ENCODE measurements around the gene NOS2. TPM values are rescaled to one million over a fixed set of nuclear protein-coding genes. Genes with fewer than 3 reads are reported as not detected.

Gene NOS2
- polyA plus RNA-seq, 1 donor from 2014 or later = 0.53 TPM

DNA sequence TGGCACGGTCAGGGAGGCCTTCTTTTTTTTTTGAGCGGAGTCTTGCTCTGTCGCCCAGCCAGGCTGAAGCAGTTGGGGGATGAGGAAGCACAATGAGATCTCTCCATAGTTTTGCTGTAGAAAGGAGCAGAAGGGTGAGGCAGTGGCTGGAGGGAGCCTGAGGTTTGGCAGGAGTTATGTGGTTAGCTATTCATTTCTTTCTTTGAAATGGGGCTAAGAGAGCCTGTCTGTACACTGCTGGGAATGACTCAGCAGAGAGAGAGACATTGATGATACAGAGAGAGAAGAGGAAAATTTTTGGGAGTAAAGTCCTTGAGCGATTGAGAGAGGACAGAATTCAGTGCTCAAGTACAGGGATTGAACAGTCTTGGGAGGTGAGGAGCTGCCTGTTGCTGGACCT, 22.1 kb downstream of the NOS2 start:
- H3F3A ChIP-seq (ENCODE audit: insufficient read depth, low read length, poor library complexity, severe bottlenecking) = no peaks in the 10 kb centered on the region
- H4K20me1 ChIP-seq (ENCODE audit: insufficient read depth) = no peaks in the 10 kb centered on the region
- H3K27ac ChIP-seq (ENCODE audit: low read length) = no peak overlapping the region
- H3K27me3 ChIP-seq (ENCODE audit: insufficient read depth, low read depth, low read length) = no peaks in the 10 kb centered on the region
- no peak overlapping the region for H3K4me3 ChIP-seq (ENCODE audit: low read length)
- no peaks in the 10 kb centered on the region for H3K9me3 ChIP-seq (ENCODE audit: low read length)
- H3K9ac ChIP-seq (ENCODE audit: low read length) = no peak overlapping the region
- H3K36me3 ChIP-seq (ENCODE audit: insufficient read depth, low read length) = no peaks in the 10 kb centered on the region
- no peak for TF ChIP-seq SMC3 (conservative IDR thresholded peaks at IDR 0.05; ENCODE audit: poor library complexity)
- TF ChIP-seq TAF1 (IDR thresholded peaks at IDR 0.05; ENCODE audit: low read depth) = no peak
- no peak for TF ChIP-seq MXI1 (conservative IDR thresholded peaks at IDR 0.05; ENCODE audit: poor library complexity, severe bottlenecking)
- no peak for TF ChIP-seq EZH2 (IDR thresholded peaks at IDR 0.05; ENCODE audit: borderline replicate concordance, insufficient read depth, low read length, poor library complexity, severe bottlenecking)
- TF ChIP-seq, protein P1, sequence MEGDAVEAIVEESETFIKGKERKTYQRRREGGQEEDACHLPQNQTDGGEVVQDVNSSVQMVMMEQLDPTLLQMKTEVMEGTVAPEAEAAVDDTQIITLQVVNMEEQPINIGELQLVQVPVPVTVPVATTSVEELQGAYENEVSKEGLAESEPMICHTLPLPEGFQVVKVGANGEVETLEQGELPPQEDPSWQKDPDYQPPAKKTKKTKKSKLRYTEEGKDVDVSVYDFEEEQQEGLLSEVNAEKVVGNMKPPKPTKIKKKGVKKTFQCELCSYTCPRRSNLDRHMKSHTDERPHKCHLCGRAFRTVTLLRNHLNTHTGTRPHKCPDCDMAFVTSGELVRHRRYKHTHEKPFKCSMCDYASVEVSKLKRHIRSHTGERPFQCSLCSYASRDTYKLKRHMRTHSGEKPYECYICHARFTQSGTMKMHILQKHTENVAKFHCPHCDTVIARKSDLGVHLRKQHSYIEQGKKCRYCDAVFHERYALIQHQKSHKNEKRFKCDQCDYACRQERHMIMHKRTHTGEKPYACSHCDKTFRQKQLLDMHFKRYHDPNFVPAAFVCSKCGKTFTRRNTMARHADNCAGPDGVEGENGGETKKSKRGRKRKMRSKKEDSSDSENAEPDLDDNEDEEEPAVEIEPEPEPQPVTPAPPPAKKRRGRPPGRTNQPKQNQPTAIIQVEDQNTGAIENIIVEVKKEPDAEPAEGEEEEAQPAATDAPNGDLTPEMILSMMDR (IDR thresholded peaks at IDR 0.05; ENCODE audit: poor library complexity, severe bottlenecking) = no peak
- no peak for TF ChIP-seq EP300 (conservative IDR thresholded peaks at IDR 0.05; ENCODE audit: poor library complexity, severe bottlenecking)
- TF ChIP-seq, protein P2, sequence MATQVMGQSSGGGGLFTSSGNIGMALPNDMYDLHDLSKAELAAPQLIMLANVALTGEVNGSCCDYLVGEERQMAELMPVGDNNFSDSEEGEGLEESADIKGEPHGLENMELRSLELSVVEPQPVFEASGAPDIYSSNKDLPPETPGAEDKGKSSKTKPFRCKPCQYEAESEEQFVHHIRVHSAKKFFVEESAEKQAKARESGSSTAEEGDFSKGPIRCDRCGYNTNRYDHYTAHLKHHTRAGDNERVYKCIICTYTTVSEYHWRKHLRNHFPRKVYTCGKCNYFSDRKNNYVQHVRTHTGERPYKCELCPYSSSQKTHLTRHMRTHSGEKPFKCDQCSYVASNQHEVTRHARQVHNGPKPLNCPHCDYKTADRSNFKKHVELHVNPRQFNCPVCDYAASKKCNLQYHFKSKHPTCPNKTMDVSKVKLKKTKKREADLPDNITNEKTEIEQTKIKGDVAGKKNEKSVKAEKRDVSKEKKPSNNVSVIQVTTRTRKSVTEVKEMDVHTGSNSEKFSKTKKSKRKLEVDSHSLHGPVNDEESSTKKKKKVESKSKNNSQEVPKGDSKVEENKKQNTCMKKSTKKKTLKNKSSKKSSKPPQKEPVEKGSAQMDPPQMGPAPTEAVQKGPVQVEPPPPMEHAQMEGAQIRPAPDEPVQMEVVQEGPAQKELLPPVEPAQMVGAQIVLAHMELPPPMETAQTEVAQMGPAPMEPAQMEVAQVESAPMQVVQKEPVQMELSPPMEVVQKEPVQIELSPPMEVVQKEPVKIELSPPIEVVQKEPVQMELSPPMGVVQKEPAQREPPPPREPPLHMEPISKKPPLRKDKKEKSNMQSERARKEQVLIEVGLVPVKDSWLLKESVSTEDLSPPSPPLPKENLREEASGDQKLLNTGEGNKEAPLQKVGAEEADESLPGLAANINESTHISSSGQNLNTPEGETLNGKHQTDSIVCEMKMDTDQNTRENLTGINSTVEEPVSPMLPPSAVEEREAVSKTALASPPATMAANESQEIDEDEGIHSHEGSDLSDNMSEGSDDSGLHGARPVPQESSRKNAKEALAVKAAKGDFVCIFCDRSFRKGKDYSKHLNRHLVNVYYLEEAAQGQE (IDR thresholded peaks at IDR 0.05; ENCODE audit: borderline replicate concordance) = no peak
- TF ChIP-seq RAD21 (conservative IDR thresholded peaks at IDR 0.05) = no peak
- no peak for TF ChIP-seq POLR2AphosphoS5 (IDR thresholded peaks at IDR 0.05)
- H3K79me2 ChIP-seq (replicated peaks; ENCODE audit: insufficient read depth, low read length) = no peaks in the 10 kb centered on the region
- H3K4me2 ChIP-seq (ENCODE audit: low read length) = no peak overlapping the region
- no peak overlapping the region for H2AFZ ChIP-seq (ENCODE audit: low read depth, low read length)
- H3K9me2 ChIP-seq (ENCODE audit: insufficient read depth, low read length) = no peaks in the 10 kb centered on the region

DNA sequence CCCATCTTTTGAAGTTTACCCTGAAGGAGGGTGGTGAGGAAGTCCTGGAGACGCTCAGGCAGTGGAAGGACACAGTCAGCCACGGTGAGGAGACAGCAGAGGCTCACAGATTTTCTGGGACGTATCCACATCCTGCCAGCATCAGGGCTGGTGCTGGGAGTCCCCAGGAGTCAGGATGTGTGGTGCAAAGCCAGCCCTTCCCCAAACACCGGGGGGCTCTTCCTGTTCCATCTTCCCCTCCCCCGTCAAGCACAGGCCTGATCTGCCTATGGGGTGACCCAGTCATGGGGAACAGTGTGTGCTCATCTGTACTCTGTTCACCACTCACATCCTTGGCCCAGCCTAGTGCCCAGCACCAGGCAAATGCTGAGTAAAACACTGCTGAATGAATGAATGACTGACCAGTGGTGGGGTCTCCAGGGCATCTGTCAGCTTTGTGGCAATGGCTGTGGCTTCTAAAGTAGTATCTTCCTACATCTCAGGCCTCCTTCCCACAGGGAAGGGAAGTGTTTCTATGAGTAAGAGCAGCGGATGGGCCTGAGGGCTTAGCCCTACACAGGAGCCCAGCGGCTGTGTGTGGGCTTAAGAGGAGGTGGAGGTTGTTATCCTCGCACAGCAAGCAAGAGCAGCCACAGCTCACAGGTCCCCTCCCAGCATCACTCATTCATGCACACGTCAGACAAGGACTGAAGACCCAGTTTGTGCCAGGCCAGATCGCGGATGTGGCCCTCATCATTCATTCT, 23.3 kb downstream of the NOS2 start:
- Histone ChIP-seq H3K79me2 (replicated peaks; ENCODE audit: insufficient read depth, low read length) (no peaks in the 10 kb centered on the region), H3K9me2 (ENCODE audit: insufficient read depth, low read length) (no peaks in the 10 kb centered on the region), H3F3A (ENCODE audit: insufficient read depth, low read length, poor library complexity, severe bottlenecking) (no peaks in the 10 kb centered on the region), H3K4me2 (ENCODE audit: low read length) (no peak overlapping the region), H3K27me3 (ENCODE audit: insufficient read depth, low read depth, low read length) (no peaks in the 10 kb centered on the region), H3K9ac (ENCODE audit: low read length) (no peak overlapping the region), H4K20me1 (ENCODE audit: insufficient read depth) (no peaks in the 10 kb centered on the region), H3K36me3 (ENCODE audit: insufficient read depth, low read length) (no peaks in the 10 kb centered on the region), H3K27ac (ENCODE audit: low read length) (no peak overlapping the region), H3K9me3 (ENCODE audit: low read length) (no peaks in the 10 kb centered on the region), H2AFZ (ENCODE audit: low read depth, low read length) (no peak overlapping the region), H3K4me3 (ENCODE audit: low read length) (no peak overlapping the region)
- TF ChIP-seq POLR2AphosphoS5 (IDR thresholded peaks at IDR 0.05) (no peak), TAF1 (IDR thresholded peaks at IDR 0.05; ENCODE audit: low read depth) (no peak), EP300 (conservative IDR thresholded peaks at IDR 0.05; ENCODE audit: poor library complexity, severe bottlenecking) (no peak), RAD21 (conservative IDR thresholded peaks at IDR 0.05) (no peak), MXI1 (conservative IDR thresholded peaks at IDR 0.05; ENCODE audit: poor library complexity, severe bottlenecking) (no peak), SMC3 (conservative IDR thresholded peaks at IDR 0.05; ENCODE audit: poor library complexity) (no peak), EZH2 (IDR thresholded peaks at IDR 0.05; ENCODE audit: borderline replicate concordance, insufficient read depth, low read length, poor library complexity, severe bottlenecking) (no peak)
- TF ChIP-seq, protein P1 (IDR thresholded peaks at IDR 0.05; ENCODE audit: poor library complexity, severe bottlenecking) = no peak
- TF ChIP-seq, protein P2 (IDR thresholded peaks at IDR 0.05; ENCODE audit: borderline replicate concordance) = no peak

Data from neural cell (in vitro differentiated cells).